OCI-LY7 (cell line): ENCODE data around the gene MYMX. TPM values are rescaled to one million over a fixed set of nuclear protein-coding genes. Genes with fewer than 3 reads are reported as not detected.

Source experiments
- BruUV-seq: library from RNA; stranded (reverse); fragments of 400-500 nt; replicated peaks from 2 replicates; lab custom pipeline; 2021; lab: Mats Ljungman, UMichigan
- CTCF ChIA-PET: fragments of 300-600 bp; sonication (Branson Sonifier 250); formaldehyde crosslinking; loops from one replicate; lab custom pipeline; 2022; ENCODE audit warnings: antibody characterized with exemption; ENCODE audit not compliant: unreplicated experiment; lab: Charles Lee
- POLR2A ChIA-PET: fragments of 300-600 bp; sonication (Branson Sonifier 250); formaldehyde crosslinking; loops from one replicate; lab custom pipeline; 2022; ENCODE audit warnings: antibody characterized with exemption; lab: Charles Lee
- DNase-seq: peaks from one replicate; pipeline ENCODE4 v3.0.0-alpha.2; 2015; ENCODE audit warnings: low spot score
- H2AFZ ChIP-seq: fragments of 200-600 bp; sonication (generic), shearing (Covaris generic); 2 replicates; pipeline ENCODE4 v1.6.1; 2014; ENCODE audit warnings: mild to moderate bottlenecking, antibody characterized with exemption, low read length, moderate library complexity
- H3K27ac ChIP-seq: fragments of 200-600 bp; sonication (generic); 2 replicates; pipeline ENCODE4 v1.5.1; 2014; ENCODE audit warnings: mixed run types, low read depth, mild to moderate bottlenecking, moderate library complexity, low read length, inconsistent platforms; ENCODE audit not compliant: poor library complexity, severe bottlenecking
- H3K36me3 ChIP-seq: fragments of 200-600 bp; sonication (generic); 2 replicates; pipeline ENCODE4 v1.6.1; 2014; ENCODE audit warnings: mild to moderate bottlenecking, antibody characterized with exemption, low read length, moderate library complexity, mixed read lengths; ENCODE audit not compliant: insufficient read depth
- H3K4me1 ChIP-seq: fragments of 200-600 bp; sonication (generic); 2 replicates; pipeline ENCODE4 v1.5.1; 2014; ENCODE audit warnings: mild to moderate bottlenecking, low read length; ENCODE audit not compliant: insufficient read depth, poor library complexity, severe bottlenecking
- H3K4me2 ChIP-seq: fragments of 200-600 bp; sonication (generic); 2 replicates; pipeline ENCODE4 v1.6.1; 2014; ENCODE audit warnings: mild to moderate bottlenecking, low read length
- H3K4me3 ChIP-seq: fragments of 200-600 bp; sonication (generic); 2 replicates; pipeline ENCODE4 v1.5.1; 2014; ENCODE audit warnings: mild to moderate bottlenecking, low read depth, low read length; ENCODE audit not compliant: poor library complexity, severe bottlenecking
- H3K79me2 ChIP-seq: fragments of 200-600 bp; sonication (generic); 2 replicates; pipeline ENCODE4 v1.6.1; 2016; ENCODE audit warnings: low read depth, mild to moderate bottlenecking, low read length, moderate library complexity, mixed read lengths; ENCODE audit not compliant: insufficient read depth
- H3K9me2 ChIP-seq: fragments of 200-600 bp; sonication (generic); 2 replicates; pipeline ENCODE4 v1.6.1; 2016; ENCODE audit warnings: mild to moderate bottlenecking, low read length, mixed read lengths; ENCODE audit not compliant: insufficient read depth
- H3K9me3 ChIP-seq: fragments of 200-600 bp; sonication (generic); 2 replicates; pipeline ENCODE4 v1.6.1; 2014; ENCODE audit warnings: mild to moderate bottlenecking, mixed run types, low read length, mixed read lengths
- H4K20me1 ChIP-seq: fragments of 200-600 bp; sonication (generic); 2 replicates; pipeline ENCODE4 v1.6.1; 2014; ENCODE audit warnings: mild to moderate bottlenecking, antibody characterized with exemption, low read length, moderate library complexity, mixed read lengths; ENCODE audit not compliant: insufficient read depth
- EZH2phosphoT487 ChIP-seq: fragments of 200-600 bp; sonication (generic); IDR thresholded peaks from 2 replicates; pipeline ENCODE4 v1.6.1; 2018; ENCODE audit warnings: low read depth, borderline replicate concordance, mild to moderate bottlenecking, mixed run types, antibody characterized with exemption, low read length, moderate library complexity, mixed read lengths
- intact Hi-C: fragments of 100-400 bp; cut with micrococcal nuclease; formaldehyde crosslinking; loops from one replicate; pipeline ENCODE4 v1.10.0; 2022; ENCODE audit not compliant: unreplicated experiment
- total RNA-seq, 2 experiments: library from RNA; depleted of rRNA in 1 of 2; stranded (reverse); fragments of >200 nt in 1 of 2; shearing (Covaris generic) in 1 of 2; gene quantifications; 2 replicates each; pipeline ENCODE4 v1.2.3, GENCODE V29; 2014 to 2022
- TF ChIP-seq, protein P1 (sequence below): fragments of 200-600 bp; sonication (generic); conservative IDR thresholded peaks from 2 replicates; pipeline ENCODE4 v1.5.1; 2014; ENCODE audit warnings: mild to moderate bottlenecking, antibody characterized with exemption, low read length, moderate library complexity, mixed read lengths

Gene MYMX
- total RNA-seq, 2 experiments from 2014 or later = not detected

- BruUV-seq = TSS peak; percentile 60
- intact Hi-C loops = no loop called here
- H3K79me2 ChIP-seq = peaks cover 35% of the 10 kb centered on the region
- H3K4me2 ChIP-seq = peak overlapping the region; percentile 4; the same call in 1 of the 2 replicates
- H3K27ac ChIP-seq = no peak overlapping the region
- H3K36me3 ChIP-seq = peaks cover 87% of the 10 kb centered on the region
- DNase-seq = peak; percentile 53
- ChIA-PET POLR2A (interaction anchor here (1.4 kb wide), 1 partner anchor 11 kb away, joined by 4 read pairs; no protein-coding TSS in a partner anchor), CTCF (no interaction called here)
- no peaks in the 10 kb centered on the region for H3K9me3 ChIP-seq
- H3K9me2 ChIP-seq = no peaks in the 10 kb centered on the region
- TF ChIP-seq, protein P1, sequence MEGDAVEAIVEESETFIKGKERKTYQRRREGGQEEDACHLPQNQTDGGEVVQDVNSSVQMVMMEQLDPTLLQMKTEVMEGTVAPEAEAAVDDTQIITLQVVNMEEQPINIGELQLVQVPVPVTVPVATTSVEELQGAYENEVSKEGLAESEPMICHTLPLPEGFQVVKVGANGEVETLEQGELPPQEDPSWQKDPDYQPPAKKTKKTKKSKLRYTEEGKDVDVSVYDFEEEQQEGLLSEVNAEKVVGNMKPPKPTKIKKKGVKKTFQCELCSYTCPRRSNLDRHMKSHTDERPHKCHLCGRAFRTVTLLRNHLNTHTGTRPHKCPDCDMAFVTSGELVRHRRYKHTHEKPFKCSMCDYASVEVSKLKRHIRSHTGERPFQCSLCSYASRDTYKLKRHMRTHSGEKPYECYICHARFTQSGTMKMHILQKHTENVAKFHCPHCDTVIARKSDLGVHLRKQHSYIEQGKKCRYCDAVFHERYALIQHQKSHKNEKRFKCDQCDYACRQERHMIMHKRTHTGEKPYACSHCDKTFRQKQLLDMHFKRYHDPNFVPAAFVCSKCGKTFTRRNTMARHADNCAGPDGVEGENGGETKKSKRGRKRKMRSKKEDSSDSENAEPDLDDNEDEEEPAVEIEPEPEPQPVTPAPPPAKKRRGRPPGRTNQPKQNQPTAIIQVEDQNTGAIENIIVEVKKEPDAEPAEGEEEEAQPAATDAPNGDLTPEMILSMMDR = peak; percentile 78
- TF ChIP-seq EZH2phosphoT487 = no peak
- H2AFZ ChIP-seq = no peak overlapping the region
- peaks cover 79% of the 10 kb centered on the region for H3K4me1 ChIP-seq
- H4K20me1 ChIP-seq = peaks cover 36% of the 10 kb centered on the region
- H3K4me3 ChIP-seq = no peak overlapping the region
Observed at GRCh38 chr6:44253307-44254101, 36.8 kb downstream of the MYMX start.

DNA sequence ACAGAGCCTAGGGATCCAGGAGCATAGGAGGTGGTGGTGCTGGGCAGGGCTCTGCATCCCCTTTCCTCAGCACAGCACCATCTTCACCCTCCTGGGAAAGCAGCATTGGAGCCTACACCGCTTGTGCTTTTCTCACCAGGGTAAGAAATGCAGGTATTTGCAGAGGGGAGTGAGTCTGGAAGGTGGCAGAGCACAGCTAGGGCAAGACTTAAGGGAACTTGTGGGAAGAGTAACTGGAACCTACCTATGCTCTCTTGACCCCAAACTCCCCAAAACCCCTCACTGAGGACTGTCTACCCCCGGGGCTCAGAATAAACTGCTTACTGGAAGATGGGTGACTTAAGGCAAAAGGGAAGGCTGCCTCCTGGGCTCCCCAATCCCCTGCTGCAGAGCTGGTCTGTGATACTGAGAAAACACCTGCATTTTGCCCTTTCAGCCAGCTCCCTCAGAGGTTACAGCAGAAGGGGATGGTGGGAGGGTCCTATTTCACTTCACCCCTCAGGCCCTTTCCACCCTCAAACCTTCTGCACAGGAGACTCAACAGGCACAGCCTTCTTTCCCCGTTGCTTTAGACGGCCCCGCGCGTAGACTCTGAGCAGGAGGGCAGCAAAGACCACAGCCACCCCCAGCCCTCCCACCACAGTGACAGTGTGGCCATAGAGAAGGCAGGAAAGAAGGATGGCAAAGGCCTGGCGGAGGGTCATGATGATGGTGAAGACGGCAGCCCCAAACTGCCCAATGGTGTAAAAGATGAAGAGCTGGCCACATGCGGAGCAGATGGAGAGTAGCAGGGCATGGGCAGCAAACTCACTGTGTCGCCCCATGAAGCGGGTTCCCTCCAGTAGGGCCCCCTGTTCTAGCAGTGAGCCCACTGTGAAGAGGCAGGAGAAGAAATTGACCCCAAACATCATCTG lies 37.7 kb downstream of the MYMX start:
- Histone ChIP-seq H2AFZ (no peak overlapping the region), H3K36me3 (peaks cover 87% of the 10 kb centered on the region), H3K4me2 (peak overlapping the region; percentile 100), H3K79me2 (peaks cover 25% of the 10 kb centered on the region), H3K4me1 (peaks cover 76% of the 10 kb centered on the region), H3K27ac (peak overlapping the region; percentile 64), H3K4me3 (no peak overlapping the region), H4K20me1 (peaks cover 27% of the 10 kb centered on the region), H3K9me3 (no peaks in the 10 kb centered on the region), H3K9me2 (no peaks in the 10 kb centered on the region)
- intact Hi-C loops = no loop called here
- DNase-seq = no peak
- TF ChIP-seq EZH2phosphoT487 = no peak
- TF ChIP-seq, protein P1 = no peak
- POLR2A ChIA-PET = interaction anchor here (1.4 kb wide), 1 partner anchor 12 kb away, joined by 4 read pairs; no protein-coding TSS in a partner anchor
- no TSS peak for BruUV-seq
- CTCF ChIA-PET = no interaction called here
